Measurements from ENCODE around the gene LRRFIP2. TPM values are rescaled to one million over a fixed set of nuclear protein-coding genes. Genes with fewer than 3 reads are reported as not detected.

Gene LRRFIP2
- total and polyA plus RNA-seq, 2 of the 8 experiments (the other 6 are each of a cell fraction or from before 2014, with no cell fraction given): 8.8 to 25.6 TPM

- no peak for TF ChIP-seq CTCF (IDR thresholded peaks at IDR 0.05; ENCODE audit: control extremely low read depth in 1 of 3, insufficient read depth in 1 of 3, low read depth in 1 of 3, low read length in 3 of 3)
- no peak for TF ChIP-seq BACH1 (IDR thresholded peaks at IDR 0.05; ENCODE audit: low read length)
Observed at GRCh38 chr3:37037352-37037751, 137.0 kb downstream of the LRRFIP2 start (continued).
